H1 (cell line): ENCODE results near the gene DCTD.

Source experiments
- CHD2 ChIP-seq: IDR thresholded peaks from 2 replicates; pipeline ENCODE4 v1.6.1; 2012; ENCODE audit warnings: low read length, improper control_type of control experiment
- EP300 ChIP-seq, 2 experiments: IDR thresholded peaks; 1 replicate in 1 of 2; 2 replicates in 1 of 2; pipeline ENCODE4 v1.6.1; 2011 to 2012; ENCODE audit warnings: low read depth in 2 of 2, low read length in 2 of 2, mild to moderate bottlenecking in 2 of 2, borderline replicate concordance in 1 of 2, inconsistent platforms in 1 of 2, moderate library complexity in 1 of 2
- JUND ChIP-seq: IDR thresholded peaks from 2 replicates; pipeline ENCODE4 v1.6.1; 2011; ENCODE audit warnings: mild to moderate bottlenecking, improper control_type of control experiment, low read length
- MAFK ChIP-seq: IDR thresholded peaks from 2 replicates; pipeline ENCODE4 v1.6.1; 2012; ENCODE audit warnings: low read depth, mild to moderate bottlenecking, improper control_type of control experiment, low read length
- POLR2A ChIP-seq, 2 experiments: IDR thresholded peaks; 1 replicate in 1 of 2; 2 replicates in 1 of 2; pipeline ENCODE4 v1.6.1; 2011; ENCODE audit warnings: low read depth in 2 of 2, low read length in 2 of 2, mild to moderate bottlenecking in 2 of 2; ENCODE audit errors: control extremely low read depth in 1 of 2
- POLR2AphosphoS5 ChIP-seq: IDR thresholded peaks from 2 replicates; pipeline ENCODE4 v1.6.1; 2011; ENCODE audit warnings: low read depth, low read length
- RNF2 ChIP-seq: fragments of 200-900, 300-1000 bp; sonication (generic); IDR thresholded peaks from 2 replicates; pipeline ENCODE4 v1.7.1; 2016; ENCODE audit warnings: borderline replicate concordance, low read depth, mild to moderate bottlenecking, antibody characterized with exemption, low read length; ENCODE audit not compliant: poor library complexity, severe bottlenecking; ENCODE audit errors: missing control alignments
- TF ChIP-seq, protein P1 (sequence below), 3 experiments: IDR thresholded peaks; 1 replicate in 2 of 3; 2 replicates in 1 of 3; pipeline versions ENCODE4 v1.5.1 to v1.6.1; 2011; ENCODE audit warnings: low read length in 3 of 3, mild to moderate bottlenecking in 3 of 3, inconsistent platforms in 2 of 3, low read depth in 1 of 3, moderate library complexity in 1 of 3; ENCODE audit not compliant: insufficient read depth in 1 of 3; ENCODE audit errors: control extremely low read depth in 1 of 3
- TF ChIP-seq, protein P2 (sequence below): IDR thresholded peaks from 2 replicates; pipeline ENCODE4 v1.6.1; 2012; ENCODE audit warnings: inconsistent platforms

DNA sequence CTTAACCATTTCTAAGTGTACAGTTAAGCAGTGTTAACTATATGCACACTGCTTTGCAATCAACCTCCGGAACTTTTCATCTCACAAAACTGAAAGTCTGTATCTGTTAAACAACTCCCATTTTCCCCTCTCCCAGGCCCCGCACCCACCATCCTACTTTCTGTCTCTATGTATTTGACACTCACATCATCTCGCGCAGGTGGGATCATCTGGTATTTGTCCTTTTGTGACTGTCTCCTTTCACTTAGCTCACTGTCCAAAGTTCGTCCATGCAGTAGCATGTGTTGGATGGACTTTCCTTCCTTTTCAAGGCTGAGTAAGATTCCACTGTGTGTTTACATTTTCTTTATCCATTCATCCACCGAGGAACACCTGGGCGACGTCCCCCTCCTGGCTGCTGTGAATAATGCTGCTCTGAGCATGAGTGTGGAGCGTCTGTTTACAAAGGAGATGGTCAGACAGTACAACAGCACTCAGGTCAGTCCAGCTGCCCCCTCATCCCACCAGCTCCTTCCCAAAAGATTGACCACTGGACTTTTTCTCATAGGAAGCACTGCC lies 39.8 kb downstream of the DCTD start:
- no peak for TF ChIP-seq CHD2
- TF ChIP-seq, protein P1, sequence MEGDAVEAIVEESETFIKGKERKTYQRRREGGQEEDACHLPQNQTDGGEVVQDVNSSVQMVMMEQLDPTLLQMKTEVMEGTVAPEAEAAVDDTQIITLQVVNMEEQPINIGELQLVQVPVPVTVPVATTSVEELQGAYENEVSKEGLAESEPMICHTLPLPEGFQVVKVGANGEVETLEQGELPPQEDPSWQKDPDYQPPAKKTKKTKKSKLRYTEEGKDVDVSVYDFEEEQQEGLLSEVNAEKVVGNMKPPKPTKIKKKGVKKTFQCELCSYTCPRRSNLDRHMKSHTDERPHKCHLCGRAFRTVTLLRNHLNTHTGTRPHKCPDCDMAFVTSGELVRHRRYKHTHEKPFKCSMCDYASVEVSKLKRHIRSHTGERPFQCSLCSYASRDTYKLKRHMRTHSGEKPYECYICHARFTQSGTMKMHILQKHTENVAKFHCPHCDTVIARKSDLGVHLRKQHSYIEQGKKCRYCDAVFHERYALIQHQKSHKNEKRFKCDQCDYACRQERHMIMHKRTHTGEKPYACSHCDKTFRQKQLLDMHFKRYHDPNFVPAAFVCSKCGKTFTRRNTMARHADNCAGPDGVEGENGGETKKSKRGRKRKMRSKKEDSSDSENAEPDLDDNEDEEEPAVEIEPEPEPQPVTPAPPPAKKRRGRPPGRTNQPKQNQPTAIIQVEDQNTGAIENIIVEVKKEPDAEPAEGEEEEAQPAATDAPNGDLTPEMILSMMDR (IDR thresholded peaks at IDR 0.05; ENCODE audit: control extremely low read depth in 1 of 3, insufficient read depth in 1 of 3, low read depth in 1 of 3, low read length in 3 of 3) = peak; percentile 24 to 52 (median 46); a peak in 3 of 4 replicates
- TF ChIP-seq EP300 (IDR thresholded peaks at IDR 0.05; ENCODE audit: borderline replicate concordance in 1 of 2, low read depth in 2 of 2, low read length in 2 of 2) = no peak
- no peak for TF ChIP-seq RNF2
- TF ChIP-seq JUND = no peak
- TF ChIP-seq MAFK = no peak
- TF ChIP-seq, protein P2, sequence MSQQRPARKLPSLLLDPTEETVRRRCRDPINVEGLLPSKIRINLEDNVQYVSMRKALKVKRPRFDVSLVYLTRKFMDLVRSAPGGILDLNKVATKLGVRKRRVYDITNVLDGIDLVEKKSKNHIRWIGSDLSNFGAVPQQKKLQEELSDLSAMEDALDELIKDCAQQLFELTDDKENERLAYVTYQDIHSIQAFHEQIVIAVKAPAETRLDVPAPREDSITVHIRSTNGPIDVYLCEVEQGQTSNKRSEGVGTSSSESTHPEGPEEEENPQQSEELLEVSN = no peak
- no peak for TF ChIP-seq POLR2AphosphoS5
- no peak for TF ChIP-seq POLR2A (IDR thresholded peaks at IDR 0.05; ENCODE audit: control extremely low read depth in 1 of 2, low read depth in 2 of 2, low read length in 2 of 2)
